AG09319 (cell line): ENCODE measurements around the gene C4BPA.

Source experiments
- DNase-seq: peaks from one replicate; pipeline ENCODE4 v3.0.0-alpha.2; 2010; ENCODE audit warnings: low read depth; ENCODE audit errors: extremely low read depth
- TF ChIP-seq, protein P1 (sequence below): IDR thresholded peaks from 2 replicates; pipeline ENCODE4 v1.5.1; 2011; ENCODE audit warnings: low read depth, mild to moderate bottlenecking, inconsistent platforms, low read length, moderate library complexity

The C4BPA gene

DNA sequence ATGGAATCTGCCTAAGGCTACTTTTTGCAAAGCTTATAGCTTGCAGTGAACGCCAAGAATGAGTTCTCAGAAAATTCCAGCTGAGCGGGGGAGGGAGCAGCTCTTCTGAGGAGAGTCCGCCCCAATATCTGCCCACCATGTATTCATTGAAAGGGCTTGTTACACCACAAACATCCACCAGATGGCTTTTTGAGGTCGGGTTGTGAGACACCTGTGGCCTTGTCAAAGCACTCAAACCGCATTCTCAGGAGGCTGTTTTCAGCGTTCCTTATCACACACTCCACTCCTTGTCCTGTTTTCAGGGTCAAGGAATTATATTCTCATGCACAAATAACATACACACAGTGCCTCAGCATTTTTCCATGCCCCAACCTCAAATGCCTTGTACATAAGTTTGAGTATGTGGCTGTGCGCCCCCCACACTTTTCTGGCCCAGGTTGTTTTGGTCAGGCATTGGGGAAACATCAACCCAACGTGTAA lies 19.3 kb upstream of the C4BPA start:
- TF ChIP-seq, protein P1, sequence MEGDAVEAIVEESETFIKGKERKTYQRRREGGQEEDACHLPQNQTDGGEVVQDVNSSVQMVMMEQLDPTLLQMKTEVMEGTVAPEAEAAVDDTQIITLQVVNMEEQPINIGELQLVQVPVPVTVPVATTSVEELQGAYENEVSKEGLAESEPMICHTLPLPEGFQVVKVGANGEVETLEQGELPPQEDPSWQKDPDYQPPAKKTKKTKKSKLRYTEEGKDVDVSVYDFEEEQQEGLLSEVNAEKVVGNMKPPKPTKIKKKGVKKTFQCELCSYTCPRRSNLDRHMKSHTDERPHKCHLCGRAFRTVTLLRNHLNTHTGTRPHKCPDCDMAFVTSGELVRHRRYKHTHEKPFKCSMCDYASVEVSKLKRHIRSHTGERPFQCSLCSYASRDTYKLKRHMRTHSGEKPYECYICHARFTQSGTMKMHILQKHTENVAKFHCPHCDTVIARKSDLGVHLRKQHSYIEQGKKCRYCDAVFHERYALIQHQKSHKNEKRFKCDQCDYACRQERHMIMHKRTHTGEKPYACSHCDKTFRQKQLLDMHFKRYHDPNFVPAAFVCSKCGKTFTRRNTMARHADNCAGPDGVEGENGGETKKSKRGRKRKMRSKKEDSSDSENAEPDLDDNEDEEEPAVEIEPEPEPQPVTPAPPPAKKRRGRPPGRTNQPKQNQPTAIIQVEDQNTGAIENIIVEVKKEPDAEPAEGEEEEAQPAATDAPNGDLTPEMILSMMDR: peak; percentile 54
- DNase-seq: peak; percentile 7

DNA sequence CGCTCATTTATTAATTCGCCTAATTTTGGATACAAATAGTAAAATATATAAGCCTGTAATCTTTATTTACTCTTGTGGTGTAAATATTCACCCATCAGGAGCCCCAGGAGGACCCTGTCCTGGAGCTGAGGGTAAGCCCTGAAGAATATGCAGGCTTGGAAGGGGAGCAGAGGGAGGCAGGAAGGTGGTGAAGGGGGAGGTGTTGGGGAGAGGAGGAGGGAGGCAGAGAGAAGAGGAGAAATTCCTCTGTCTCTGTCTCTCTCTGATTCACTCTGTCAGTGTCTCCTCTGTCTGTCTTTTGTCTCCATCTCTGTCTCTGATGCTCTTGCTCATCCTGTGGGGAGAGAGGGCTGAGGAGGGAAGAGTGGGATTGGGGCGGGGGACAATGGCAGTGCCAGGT lies 18.1 kb upstream of the C4BPA start:
- no peak for DNase-seq
- TF ChIP-seq, protein P1: no peak

DNA sequence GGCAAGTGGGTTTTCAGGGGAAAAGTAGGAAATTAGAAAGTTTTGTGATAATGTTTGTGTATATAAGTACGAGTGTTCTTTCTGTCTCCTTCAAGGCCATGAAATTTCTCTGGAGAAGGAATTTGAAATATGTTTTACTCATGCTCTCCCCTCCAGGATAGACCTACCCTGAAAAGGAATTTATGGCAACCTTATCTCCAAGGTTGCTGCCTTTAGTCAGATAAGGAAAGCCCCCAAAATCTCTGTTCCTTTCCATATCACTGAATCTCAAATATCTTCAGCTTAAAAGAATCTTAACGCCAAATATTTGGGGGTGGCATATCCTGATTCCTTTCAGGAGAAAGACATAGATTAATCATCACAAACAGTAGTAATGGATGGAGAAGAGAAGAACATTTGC lies 15.9 kb upstream of the C4BPA start:
- DNase-seq: no peak
- TF ChIP-seq, protein P1: no peak

DNA sequence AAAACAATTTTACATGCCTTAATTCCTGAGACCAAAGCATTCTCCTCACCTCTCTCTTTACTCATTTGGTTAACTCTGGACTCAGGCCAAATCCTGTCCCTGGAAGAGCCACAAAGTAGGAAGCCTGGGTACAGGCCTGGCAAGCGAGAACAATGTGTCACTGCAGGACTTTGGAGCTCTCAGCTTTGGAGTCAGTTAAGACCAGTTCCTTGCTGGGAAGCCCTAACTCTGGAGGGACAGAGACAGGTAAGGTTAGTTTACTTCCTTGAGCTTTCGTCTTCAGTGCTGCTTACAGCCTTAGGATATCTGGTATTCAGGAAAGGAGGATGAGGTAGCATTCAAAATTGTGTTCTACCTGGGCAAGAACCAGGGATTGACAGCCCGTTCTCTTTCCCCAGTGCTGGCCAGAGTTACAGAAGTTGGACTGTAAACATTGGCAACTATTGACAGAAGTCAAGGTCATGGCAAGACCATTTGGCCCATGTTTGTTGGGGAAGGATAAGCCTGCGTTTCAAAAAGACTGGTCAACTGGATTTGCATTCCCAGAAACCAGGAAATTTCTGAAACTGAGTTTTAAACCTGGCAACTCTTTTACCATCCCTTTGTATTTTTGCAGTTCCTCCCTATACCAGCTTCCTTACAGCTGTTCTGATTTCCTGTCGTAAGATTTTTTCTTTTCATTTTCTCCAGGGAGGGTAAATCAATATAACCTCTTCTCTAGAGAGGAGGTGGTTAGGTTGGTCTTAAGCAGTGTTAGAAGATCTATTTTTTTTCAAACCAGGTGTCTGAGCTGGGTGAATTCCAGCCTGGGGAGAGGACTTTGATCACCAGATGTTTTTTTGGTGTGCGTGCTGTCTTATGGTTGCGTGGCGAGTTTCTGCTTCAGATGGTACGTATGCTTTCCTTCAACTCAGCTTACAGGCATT lies 15.1 kb upstream of the C4BPA start, which contains the start of gene C4BPB:
Gene C4BPB (plus strand): TSS at position 160 of the 926 bp plus-strand sequence. CDS start 672 bp downstream, at position 832.
- DNase-seq: no peak
- TF ChIP-seq, protein P1: no peak

DNA sequence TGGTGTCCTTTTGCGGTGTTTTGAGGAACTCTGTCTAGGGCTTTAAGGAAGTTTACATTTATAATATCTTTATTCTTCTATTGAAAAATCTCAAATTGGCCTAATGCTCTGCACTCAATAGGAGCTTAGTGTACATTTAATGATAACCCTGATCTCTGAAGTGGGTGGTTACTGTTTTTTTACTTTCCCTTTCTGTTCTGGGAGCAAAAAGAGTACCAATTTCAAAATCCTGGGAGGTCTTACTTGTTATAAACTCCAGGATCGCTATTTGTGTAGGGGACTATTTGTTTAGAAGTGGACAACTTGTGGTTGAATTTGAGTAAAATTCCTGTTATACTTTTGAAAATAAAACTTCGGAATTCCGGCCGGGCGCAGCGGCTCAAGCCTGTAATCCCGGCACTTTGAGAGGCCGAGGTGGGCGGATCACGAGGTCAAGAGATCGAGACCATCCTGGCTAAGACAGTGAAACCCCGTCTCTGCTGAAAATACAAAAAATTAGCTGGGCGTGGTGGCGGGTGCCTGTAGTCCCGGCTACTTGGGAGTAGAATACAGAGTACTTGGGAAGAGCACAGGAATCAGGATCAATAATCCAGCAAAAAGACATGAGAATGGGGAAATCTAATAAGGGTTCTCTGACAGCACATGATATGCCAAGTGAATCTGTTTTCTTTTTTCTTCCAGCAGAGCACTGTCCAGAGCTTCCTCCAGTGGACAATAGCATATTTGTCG lies 14.2 kb upstream of the C4BPA start:
- DNase-seq: no peak
- TF ChIP-seq, protein P1: no peak

DNA sequence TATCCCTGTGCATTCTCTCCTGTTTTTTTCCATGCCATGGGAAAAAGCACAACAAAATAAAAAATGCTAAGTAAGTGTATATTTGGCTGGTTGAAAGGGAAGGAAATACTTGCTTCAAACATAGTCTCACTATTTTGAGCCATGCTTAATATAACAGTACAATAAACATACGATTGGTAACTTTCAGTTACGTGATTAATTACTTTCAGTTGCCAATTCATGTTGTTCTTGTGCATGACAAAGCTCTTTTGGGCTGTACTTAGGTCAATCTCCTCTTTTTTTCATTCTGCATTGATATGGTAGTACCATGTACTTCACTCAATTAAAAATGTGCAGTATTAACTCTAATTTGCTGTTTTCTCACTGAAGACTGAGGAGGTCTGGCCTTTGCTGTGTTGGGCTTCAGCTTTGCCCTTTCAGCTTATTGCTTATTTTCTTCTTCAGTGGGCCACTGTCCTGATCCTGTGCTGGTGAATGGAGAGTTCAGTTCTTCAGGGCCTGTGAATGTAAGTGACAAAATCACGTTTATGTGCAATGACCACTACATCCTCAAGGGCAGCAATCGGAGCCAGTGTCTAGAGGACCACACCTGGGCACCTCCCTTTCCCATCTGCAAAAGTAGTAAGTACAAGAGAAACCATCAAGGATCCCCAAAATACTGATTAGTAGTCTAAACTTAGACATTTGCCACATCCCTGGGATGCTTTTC lies 12.7 kb upstream of the C4BPA start:
- TF ChIP-seq, protein P1: no peak
- no peak for DNase-seq
